Lung microvascular endothelial cell (primary cell): ENCODE data around the gene CACTIN. TPM values are rescaled to one million over a fixed set of nuclear protein-coding genes. Genes with fewer than 3 reads are reported as not detected.
"Not testable (repeated sequence)": the region's sequence is repeated elsewhere in the genome, so short reads cannot be mapped to it uniquely, and the experiment has no call there.

ENCODE experiments used
- DNase-seq, 2 donors: peaks; one replicate each; pipeline versions ENCODE4 v3.0.0 to v3.0.0-alpha.2; 2010; ENCODE audit warnings: low read depth in 2 of 2
- total RNA-seq: library from RNA; depleted of rRNA; stranded (reverse); fragments of >200 nt; gene quantifications from 2 replicates; pipeline ENCODE4 v1.2.1, GENCODE V29; 2014

CACTIN gene
- total RNA-seq = 15.3 and 21.6 TPM in 2 replicates

DNA sequence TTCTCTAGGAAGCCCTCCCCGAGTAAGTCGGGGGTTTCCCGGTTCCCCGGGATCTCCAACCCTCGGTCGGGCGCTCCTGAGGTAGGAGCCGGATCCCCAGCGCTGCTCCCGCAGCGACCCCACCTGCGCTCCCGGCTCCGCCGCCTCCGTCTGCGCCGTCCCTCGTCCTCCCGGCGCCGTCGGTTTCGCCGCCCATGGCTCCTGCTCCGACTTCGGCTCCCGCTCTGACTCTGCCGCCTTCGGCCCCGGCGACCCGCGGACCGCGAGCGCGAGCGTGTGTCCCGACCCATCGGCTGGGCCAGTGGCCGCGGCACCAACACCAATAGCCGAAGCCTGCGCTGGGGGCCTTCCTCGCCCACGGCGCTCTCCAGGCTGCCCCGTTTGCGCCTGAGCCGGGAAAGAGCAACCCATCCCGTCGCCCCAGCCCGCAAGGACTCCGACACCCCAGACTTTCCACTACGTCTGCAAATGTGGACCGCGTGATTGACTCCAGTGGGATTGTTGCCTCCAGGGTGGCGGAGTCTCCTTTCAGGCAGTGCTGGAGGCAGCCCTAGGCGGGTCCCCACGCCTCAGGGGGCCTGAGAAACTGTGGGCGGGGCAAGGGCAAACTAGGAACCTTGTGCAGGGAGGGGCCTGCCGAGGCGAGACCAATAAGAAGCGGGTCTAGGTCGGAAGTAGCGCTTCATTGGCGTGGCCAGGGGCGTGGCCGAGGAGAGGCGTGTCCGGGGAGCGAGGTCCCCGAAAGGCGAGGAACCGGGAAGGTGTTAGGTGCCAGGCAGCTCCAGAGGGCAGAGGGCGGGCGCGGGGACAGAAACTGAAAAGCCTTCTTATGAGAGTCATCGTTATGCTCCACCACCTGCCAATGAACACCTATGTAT, at the start of gene CACTIN:
Gene CACTIN, minus strand, starts transcription at position 318 of the 878 bp plus-strand sequence. Its CDS starts 28 bp downstream, at position 290.
- DNase-seq = peak; percentile 97 to 98

DNA sequence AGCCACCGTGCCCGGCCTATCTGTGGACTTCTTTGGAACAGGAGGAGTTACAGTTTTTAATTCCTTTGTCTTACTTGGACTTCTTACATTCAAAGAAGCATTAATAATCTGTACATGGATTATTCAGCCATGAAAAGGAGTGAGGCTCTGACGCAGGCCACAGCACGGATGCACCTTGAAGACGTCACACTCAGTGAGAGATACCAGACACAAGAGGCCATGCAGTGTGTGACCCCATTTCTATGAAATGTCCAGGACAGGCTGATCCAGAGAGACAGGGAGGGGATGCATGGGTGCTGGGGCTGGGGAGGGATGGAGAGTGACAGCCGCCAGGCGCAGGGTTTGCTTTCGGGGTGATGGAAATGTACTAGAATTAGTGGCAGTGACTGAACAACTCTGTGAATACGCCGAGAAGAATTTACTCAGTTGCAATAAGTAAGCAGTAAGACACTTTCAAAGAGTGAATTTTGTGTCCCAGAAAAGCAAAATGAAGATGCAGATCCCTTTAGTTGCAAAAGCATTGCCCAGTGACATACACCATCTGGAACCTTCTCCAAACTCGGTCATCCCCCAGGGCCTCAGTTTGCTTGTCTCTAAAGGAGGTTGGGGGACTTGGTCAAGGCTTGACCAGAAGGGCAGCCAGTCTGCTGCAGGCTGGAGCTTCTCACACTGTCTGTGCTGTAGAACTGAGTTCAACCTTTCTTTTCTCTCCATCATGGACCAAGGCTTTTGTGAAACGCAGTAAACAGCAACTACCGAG, 48.4 kb upstream of the CACTIN start:
- DNase-seq = no peak

DNA sequence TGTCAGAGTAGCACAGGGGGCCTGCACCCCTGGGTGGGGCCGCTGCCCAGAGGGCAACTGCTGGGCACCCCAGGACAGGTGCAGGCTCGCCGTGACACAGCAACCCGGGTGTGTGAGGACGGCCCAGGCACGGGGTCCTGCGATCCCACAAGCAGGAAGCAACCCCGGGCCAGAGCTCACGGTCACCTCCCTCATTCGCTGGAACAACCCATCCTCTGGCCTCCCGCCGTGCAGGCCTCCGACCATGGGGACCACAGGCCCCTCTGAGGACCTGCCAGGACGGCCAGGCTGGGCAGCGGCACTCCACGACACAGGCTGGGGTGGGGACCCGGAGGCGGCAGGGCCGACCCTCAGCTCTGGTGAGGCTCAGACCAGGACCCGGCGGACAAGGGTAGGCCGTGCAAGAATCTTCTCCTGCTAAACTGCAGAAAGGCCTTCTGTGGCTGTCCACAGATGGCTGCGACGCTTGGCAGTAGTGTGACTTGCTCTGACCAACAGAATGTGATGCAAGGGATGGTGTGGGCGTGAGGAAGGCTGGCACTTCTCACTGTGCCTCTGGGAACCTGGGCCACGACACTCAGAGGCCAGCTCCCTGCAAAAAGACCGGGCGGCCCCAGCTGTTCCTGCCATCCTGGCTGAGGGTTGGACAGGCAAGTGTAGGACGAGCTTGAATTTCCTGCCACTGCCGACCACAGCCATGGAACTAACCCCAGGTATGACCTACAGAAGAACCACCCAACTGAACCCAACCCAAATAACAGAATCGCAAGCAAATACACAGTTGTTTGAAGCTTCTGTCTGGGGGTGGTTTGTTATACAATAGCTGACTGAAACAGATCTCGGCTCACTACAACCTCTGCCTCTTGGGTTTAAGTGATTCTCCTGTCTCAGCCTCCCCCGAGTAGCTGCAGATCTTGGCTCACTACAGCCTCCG, 47.2 kb upstream of the CACTIN start:
- DNase-seq = no peak

- DNase-seq = peak in 1 of 2 donors; percentile 27
Measured at GRCh38 chr19:3672993-3673392, 46.4 kb upstream of the CACTIN start.

GRCh38 chr19:3672575-3672948, 46.0 kb upstream of the CACTIN start:
- DNase-seq = no peak

DNA sequence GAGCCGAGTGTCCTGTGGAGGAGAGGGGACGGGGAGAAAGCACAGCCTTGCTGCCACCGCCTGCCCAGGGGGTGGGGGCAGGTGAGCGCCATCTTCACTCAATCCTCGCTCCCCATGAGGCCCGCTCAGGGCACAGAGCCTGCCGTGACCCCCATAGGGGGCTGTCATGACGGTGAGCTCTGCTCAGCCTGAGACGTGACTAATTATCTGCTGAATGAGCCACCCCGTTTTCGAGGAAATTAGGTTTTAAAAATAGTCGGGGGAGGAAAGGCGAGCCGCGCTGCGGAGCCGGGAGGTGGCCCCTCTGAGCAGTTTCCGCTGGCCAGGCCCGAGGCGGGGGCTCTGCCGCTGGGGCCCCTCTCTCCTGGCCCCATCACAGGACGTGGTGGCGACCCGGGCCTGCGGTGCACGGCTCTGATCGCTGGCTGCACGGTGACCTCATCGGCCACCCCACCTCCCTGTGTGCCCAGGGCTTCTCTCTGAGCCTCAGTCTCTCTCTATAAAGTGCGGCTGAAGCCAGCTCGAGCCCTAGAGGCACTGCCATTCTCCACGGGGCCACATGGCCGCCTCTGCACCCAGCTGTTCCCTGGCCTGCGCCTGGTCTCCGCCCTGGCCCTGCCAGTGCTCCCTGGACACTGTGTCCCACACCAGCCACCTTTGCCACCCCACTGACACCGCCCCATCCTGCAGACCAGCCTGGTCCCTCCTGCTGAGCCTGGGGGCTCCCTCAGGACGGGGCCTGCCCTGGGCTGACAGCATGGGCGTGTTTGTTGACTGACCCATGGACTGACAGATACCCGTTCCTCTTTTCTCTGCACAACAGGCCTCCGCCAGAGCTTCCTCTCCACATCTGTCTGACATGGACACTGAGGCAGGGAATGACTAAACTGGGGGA, 45.3 kb upstream of the CACTIN start:
- peak; percentile 66 to 80 for DNase-seq

DNA sequence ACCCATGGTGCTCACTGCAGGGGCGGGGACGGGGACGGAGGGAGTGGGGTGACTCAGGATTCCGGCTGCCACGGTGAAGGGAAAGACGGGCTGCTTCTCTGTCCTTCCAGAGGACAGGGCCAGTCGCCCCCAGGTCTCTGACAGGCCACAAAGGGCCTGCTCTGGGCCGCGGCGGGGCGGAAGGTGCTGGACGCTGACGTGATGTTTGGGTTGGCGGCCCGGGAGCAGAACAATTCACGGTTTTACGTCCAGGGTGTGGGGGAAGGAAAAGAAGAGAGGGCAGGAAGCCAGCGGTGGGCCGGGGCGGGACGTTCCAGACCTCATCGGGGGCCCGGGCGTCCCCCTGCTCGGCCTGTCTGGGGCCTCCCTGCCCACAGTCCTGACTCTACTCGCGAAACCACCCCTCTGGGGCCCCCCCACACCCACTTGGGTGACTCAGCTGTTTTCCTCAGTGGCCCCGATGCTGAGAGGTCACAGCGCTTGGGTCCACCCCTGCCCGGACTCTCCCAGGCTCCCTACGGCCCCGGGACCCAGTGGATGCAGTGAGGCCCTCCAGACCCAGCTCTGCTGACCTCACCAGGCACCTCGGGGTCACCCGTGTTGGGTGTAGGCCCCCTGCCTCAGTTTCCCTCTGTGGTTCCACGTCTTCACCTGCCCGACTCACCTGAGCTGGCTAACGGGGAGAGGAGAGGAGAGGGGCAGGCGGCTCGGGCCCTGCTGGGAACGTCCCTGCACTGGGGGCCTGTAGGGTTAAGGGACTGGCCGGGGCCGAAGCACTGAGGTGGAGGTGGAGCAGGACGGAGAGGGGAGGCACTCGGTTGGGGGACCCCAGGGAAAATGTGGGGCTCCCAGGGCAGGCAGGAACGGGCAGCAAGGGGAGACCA, 44.4 kb upstream of the CACTIN start:
- peak; percentile 90 to 96 for DNase-seq

DNA sequence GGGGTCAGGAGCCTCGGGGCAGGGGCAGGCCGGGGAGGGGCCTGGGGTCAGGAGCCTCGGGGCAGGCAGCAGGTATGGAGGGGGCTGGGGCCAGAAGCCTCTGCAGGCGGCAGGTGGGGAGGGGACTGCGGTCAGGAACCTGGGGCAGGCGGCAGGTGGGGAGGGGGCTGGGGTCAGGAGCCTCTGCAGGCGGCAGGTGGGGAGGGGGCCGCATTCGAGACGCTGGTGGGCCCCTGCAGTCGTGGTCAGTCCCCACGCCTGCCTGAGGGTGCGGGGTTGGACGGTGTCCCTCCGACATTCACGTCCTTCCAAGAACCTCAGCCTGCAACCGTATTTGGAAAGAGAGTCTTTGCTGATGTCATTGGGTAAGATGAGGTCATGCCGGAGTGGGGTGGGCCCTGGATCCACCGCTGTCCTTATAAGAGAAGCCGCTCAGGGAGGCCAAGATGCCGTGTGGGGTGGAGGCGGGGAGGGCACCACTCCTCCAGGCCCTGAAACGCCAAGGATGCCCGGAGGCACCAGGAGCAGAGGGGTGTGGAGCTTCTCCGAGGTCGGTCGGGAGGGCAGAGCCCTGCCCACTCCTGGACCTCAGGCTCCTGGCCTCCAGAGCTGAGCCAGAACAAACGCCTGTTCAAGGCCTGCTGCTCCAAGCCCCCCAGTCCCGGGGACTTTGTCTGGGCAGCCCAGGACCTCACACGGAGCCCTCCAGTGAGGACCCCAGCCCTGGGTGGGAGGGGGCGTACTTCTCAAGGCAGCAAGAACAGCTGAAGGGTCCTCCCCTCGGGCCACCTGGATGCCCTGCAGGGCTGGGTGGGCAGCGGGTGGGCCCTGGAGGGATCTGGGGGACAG, 43.6 kb upstream of the CACTIN start:
- peak; percentile 56 to 93 for DNase-seq

GRCh38 chr19:3669082-3669946, 42.7 kb upstream of the CACTIN start:
- DNase-seq = no peak

- DNase-seq = no peak
Measured at GRCh38 chr19:3668331-3669081, 41.9 kb upstream of the CACTIN start.

- DNase-seq = no peak
Measured at GRCh38 chr19:3667766-3668165, 41.2 kb upstream of the CACTIN start.

DNA sequence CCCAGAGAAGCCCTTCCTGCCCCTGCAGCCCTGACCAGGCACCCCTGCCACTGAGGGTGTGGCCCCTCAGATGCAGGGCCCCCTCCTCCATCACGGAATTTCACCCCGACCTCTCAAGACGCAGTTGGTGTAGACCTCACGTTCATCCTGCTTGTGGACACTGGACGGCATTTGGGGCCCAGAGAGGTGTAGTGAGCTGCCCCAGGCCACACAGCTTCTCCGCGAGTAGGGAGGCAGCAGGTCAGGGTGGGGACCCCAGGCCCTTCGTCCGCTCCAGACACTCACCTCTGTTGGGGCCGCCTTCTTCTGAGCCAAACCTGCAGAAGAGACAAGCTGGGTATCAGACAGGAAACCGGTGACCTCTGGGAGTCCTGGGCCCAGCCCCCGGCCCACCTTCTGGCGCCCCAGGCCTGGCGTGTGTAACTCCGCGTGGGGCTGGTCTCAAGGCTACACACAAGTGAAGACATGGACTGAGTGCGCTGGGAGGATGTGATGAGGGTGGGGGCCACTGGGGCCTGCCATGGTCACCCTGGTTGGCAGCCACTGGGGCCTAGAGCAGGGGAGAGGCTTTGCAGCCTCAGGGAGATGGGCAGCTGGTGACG, 40.5 kb upstream of the CACTIN start:
- no peak for DNase-seq

DNA sequence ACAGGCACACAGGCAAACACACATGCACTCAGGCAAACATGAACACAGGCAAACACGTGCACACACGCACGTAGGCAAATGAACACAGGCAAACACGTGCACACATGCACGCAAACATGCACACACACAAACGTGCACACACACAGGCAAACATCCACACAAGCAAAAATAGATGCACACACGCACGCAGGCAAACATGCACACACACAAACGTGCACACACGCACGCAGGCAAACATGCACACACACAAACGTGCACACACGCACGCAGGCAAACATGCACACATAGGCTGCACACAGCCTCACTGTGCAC, 39.9 kb upstream of the CACTIN start:
- not testable (repeated sequence) for DNase-seq

GRCh38 chr19:3665681-3666544, 39.3 kb upstream of the CACTIN start:
- peak; percentile 42 to 64 for DNase-seq

DNA sequence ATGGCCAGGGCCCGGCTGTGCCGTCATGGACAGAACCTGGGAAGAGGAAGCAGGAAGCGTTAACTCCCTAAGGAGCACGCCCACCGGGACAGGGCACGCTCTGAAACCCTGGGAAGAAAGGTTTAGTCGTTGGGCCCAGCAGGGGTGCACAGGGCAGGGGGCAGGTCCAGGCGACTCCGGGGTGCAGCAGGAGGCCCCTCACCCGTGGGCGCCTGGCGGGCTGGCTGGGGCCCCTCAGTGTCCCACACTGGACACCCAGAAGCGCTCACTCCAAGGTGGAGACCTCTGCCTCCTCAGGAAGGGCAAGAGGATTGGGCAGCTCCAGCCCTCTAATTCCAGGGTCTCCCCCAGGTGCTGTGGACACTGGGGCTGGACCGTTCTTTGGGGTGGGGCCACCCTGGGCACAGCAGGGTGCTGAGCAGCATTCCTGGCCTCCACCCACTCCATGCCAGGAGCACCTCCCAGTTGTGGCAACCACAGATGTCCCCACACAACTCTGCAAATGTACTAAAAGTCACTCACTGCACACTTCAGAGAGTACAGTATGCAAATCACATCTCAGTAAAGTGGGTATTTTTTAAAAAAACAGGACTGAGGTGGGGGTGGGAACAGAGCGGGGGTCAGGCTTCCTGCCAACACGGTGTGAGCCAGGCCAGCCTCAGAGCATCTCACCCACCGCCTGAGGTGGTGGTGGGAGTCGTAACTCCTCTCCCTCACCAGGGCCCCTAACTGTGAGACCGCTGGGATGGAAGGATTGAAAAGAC, 38.5 kb upstream of the CACTIN start:
- DNase-seq = no peak
